Retinal pigment epithelial cell (primary cell): ENCODE measurements around the gene CCDC38.

Experiments
- DNase-seq: peaks from one replicate; pipeline ENCODE4 v3.0.0-alpha.2; 2010; ENCODE audit warnings: low read depth
- H3K4me3 ChIP-seq: 2 replicates; pipeline ENCODE4 v1.5.1; 2011; ENCODE audit warnings: mild to moderate bottlenecking, low read length, control low read depth, moderate library complexity
- TF ChIP-seq, protein P1 (sequence below): conservative IDR thresholded peaks from 2 replicates; pipeline ENCODE4 v1.5.1; 2011; ENCODE audit warnings: low read depth, low read length, control low read depth, inconsistent platforms

CCDC38 gene

GRCh38 chr12:95837240-95838038 is 105.0 kb downstream of the CCDC38 start:
- TF ChIP-seq, protein P1, sequence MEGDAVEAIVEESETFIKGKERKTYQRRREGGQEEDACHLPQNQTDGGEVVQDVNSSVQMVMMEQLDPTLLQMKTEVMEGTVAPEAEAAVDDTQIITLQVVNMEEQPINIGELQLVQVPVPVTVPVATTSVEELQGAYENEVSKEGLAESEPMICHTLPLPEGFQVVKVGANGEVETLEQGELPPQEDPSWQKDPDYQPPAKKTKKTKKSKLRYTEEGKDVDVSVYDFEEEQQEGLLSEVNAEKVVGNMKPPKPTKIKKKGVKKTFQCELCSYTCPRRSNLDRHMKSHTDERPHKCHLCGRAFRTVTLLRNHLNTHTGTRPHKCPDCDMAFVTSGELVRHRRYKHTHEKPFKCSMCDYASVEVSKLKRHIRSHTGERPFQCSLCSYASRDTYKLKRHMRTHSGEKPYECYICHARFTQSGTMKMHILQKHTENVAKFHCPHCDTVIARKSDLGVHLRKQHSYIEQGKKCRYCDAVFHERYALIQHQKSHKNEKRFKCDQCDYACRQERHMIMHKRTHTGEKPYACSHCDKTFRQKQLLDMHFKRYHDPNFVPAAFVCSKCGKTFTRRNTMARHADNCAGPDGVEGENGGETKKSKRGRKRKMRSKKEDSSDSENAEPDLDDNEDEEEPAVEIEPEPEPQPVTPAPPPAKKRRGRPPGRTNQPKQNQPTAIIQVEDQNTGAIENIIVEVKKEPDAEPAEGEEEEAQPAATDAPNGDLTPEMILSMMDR = no peak
- H3K4me3 ChIP-seq = no peak overlapping the region
- DNase-seq = no peak

DNA sequence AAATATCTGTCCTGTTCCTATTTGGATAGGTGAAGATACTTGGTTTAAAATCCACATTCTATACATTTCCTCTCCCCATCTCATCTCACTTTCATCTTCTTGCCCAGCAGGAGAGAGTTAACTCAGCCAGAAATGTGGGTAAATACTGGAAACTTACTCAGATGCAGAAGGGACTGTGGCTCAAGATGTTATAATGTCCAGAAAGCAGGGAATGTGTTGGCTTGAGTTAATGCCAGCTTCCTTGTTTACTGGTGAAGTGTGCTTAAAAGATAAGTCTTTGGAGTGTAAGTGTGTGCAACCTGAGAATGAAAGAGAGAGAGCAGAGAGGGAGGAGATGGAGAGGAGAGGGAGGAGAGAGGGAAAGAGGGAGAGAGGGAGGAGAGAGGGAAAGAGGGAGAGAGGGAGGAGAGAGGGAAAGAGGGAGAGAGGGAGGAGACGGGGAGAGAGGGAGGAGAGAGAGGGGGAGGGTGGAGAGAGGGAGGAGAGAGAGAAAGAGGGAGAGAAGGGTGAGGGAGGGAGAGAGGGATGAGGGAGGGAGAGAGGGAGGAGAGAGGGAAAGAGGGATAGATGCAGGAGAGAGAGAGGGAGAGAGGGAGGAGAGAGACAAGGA is 105.7 kb downstream of the CCDC38 start:
- TF ChIP-seq, protein P1 = no peak
- no peak overlapping the region for H3K4me3 ChIP-seq
- no peak for DNase-seq

GRCh38 chr12:95836185-95836609 is 106.2 kb downstream of the CCDC38 start:
- DNase-seq = no peak
- TF ChIP-seq, protein P1 = no peak
- no peak overlapping the region for H3K4me3 ChIP-seq

GRCh38 chr12:95834572-95834971 is 107.8 kb downstream of the CCDC38 start:
- no peak for DNase-seq
- TF ChIP-seq, protein P1 = no peak

DNA sequence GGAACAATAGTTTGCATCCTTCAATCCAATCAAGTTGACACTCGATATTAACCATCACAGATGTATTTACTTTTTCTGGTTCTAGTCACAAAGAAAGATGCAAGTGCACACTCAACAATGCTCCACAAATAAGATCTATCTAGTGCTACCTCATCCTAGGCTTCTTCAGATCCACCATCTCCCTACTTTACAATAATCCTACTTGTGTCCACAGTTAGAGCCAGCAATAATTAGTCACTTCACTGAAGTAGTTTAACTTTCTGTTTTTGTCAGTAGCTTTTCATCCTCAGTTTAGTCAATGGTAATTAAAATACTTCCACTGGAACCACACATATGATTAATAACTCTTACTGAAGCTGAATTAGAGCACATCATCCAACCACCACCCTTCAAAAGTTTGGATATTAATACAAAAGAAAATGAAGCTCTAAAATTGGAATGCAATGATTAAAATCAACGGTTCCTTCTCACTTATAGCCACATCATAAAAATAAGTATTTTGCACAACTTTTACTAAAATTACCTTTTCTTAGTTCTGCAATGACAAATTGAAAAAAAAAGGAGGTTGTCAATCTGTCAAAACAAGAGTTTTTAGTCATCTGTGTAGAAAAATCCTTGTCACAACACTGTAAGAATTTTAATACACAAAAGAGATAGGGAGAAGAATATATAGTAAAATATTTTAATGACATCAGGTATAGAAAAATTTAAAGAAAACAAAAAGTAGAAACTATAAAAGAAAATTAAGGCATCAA is 111.9 kb downstream of the CCDC38 start:
- no peak for DNase-seq
- TF ChIP-seq, protein P1 = no peak
- no peak overlapping the region for H3K4me3 ChIP-seq

More at GRCh38 chr12:95834572-95834971, 107.8 kb downstream of the CCDC38 start:
- no peak overlapping the region for H3K4me3 ChIP-seq

DNA sequence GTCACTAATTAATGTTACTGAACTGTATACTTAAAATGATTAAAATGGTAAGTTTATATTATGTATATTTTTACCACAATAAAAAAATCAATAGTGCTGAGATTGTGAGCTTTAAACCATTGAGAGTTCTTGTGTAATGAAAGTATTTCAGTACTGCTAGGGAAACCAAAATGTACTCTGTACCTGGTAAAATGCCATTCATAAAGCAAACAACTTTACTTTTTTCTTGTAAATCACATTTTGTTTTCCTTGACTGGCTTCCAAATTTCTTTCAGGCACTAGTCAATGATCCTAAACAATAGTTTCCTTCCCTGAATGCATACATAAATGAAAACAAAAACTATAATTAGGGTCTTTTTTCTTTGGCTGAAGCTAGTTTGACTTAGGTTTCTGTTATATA is 113.0 kb downstream of the CCDC38 start:
- no peak overlapping the region for H3K4me3 ChIP-seq
- TF ChIP-seq, protein P1 = no peak
- DNase-seq = no peak
